Left lung (tissue), 10 donors: Measurements from ENCODE around the gene LGALS9. TPM values are rescaled to one million over a fixed set of nuclear protein-coding genes. Genes with fewer than 3 reads are reported as not detected.
"Not testable (repeated sequence)": the region's sequence is repeated elsewhere in the genome, so short reads cannot be mapped to it uniquely, and the experiment has no call there.

Experiments
- ATAC-seq: fragments of 200-7000 bp; cut with Tn5 transposase; one replicate; pipeline ENCODE4 v1.9.1; 2020; ENCODE audit warnings: moderate library complexity
- DNase-seq, 4 donors: peaks; one replicate each; pipeline ENCODE4 v3.0.0-alpha.2; 2013 to 2020
- H3K27ac ChIP-seq, 2 donors: fragments of 200-600 bp; sonication (generic) in 1 of 2; one replicate each; pipeline versions ENCODE4 v1.5.0 to v1.8.0; 2020 to 2021
- H3K27me3 ChIP-seq, 2 donors: fragments of 200-600 bp; sonication (generic) in 1 of 2; one replicate each; pipeline versions ENCODE4 v1.5.0 to v1.8.0; 2020 to 2021
- H3K36me3 ChIP-seq, 2 donors: fragments of 200-600 bp; sonication (generic) in 1 of 2; one replicate each; pipeline versions ENCODE4 v1.5.0 to v1.8.0; 2020 to 2021
- H3K4me1 ChIP-seq, 2 donors: fragments of 200-600 bp; one replicate each; pipeline ENCODE4 v1.8.0; 2021
- H3K4me3 ChIP-seq, 2 donors: fragments of 200-600 bp; sonication (generic) in 1 of 2; one replicate each; pipeline versions ENCODE4 v1.5.0 to v1.8.0; 2020 to 2021; ENCODE audit warnings: mild to moderate bottlenecking in 1 of 2
- H3K9me3 ChIP-seq, 2 donors: fragments of 200-600 bp; sonication (generic) in 1 of 2; one replicate each; pipeline versions ENCODE4 v1.5.0 to v1.8.0; 2020 to 2021
- intact Hi-C, 2 donors: fragments of 100-400 bp; cut with DNase I; formaldehyde crosslinking; loops; one replicate each; pipeline versions ENCODE4 v1.11.2 to v1.14.2; 2022
- polyA plus RNA-seq, 6 donors: library from polyadenylated mRNA; unstranded; fragments of 120-200 nt; gene quantifications; one replicate each; pipeline ENCODE4 v1.2.1, GENCODE V29; 2013; ENCODE audit not compliant: insufficient read length in 6 of 6
- total RNA-seq, 2 donors: library from RNA; stranded (reverse); fragmentation: NEBNext Ultra II Directional; extraction: Animal tissue kit (Norgen Biotek cat#: 25700); gene quantifications; one replicate each; pipeline ENCODE4 v1.2.1, GENCODE V29; 2021
- TF ChIP-seq, protein P1 (sequence below), 2 donors: fragments of 200-600 bp; sonication (generic) in 1 of 2; IDR thresholded peaks; one replicate each; pipeline versions ENCODE4 v1.5.0 to v1.8.0; 2021; ENCODE audit warnings: antibody characterized with exemption in 2 of 2
- donor health status: DM: no; HTN: yes; CAD: no.
- donor health status: DM: no; HTN: no; CAD: no.

The LGALS9 gene
- total and polyA plus RNA-seq, 8 donors, result 18.1 to 149 (median 23.4) TPM

GRCh38 chr17:27674335-27674734 is 43.3 kb downstream of the LGALS9 start:
- Histone ChIP-seq H3K4me3 (no peak overlapping the region), H3K4me1 (no peaks in the 10 kb centered on the region), H3K27ac (no peak overlapping the region), H3K27me3 (no peaks in the 10 kb centered on the region), H3K9me3 (no peaks in the 10 kb centered on the region), H3K36me3 (no peaks in the 10 kb centered on the region)
- ATAC-seq (no peak), DNase-seq (no peak)
- intact Hi-C loops, result no loop called here
- TF ChIP-seq, protein P1, sequence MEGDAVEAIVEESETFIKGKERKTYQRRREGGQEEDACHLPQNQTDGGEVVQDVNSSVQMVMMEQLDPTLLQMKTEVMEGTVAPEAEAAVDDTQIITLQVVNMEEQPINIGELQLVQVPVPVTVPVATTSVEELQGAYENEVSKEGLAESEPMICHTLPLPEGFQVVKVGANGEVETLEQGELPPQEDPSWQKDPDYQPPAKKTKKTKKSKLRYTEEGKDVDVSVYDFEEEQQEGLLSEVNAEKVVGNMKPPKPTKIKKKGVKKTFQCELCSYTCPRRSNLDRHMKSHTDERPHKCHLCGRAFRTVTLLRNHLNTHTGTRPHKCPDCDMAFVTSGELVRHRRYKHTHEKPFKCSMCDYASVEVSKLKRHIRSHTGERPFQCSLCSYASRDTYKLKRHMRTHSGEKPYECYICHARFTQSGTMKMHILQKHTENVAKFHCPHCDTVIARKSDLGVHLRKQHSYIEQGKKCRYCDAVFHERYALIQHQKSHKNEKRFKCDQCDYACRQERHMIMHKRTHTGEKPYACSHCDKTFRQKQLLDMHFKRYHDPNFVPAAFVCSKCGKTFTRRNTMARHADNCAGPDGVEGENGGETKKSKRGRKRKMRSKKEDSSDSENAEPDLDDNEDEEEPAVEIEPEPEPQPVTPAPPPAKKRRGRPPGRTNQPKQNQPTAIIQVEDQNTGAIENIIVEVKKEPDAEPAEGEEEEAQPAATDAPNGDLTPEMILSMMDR (IDR thresholded peaks at IDR 0.05), result no peak

DNA sequence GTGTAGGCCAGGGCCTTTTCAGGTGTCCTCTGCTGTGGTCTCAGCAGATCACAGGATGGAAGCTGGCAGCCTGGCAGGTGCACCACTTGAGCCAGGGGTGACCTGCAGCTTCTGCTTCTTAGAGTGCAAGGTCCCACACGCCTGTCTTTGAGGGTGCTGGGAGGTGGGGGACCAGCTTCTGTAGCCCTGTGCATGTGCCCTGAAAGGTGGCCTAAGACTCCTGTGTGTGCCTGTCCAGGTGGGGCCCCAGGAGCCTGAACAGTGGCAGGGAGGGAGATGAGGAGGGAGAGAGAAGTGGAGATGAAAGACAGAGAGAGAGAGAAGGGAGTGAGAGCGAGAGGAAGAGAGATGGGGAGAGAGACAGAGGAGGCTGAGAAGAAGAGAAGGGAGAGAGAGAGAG is 46.2 kb downstream of the LGALS9 start:
- TF ChIP-seq, protein P1 (IDR thresholded peaks at IDR 0.05), result no peak
- H3K9me3 ChIP-seq, result no peaks in the 10 kb centered on the region
- no peak overlapping the region for H3K27ac ChIP-seq
- intact Hi-C loops, result no loop called here
- DNase-seq, result no peak
- H3K27me3 ChIP-seq, result no peaks in the 10 kb centered on the region
- no peaks in the 10 kb centered on the region for H3K36me3 ChIP-seq
- no peak for ATAC-seq
- H3K4me1 ChIP-seq, result no peaks in the 10 kb centered on the region
- no peak overlapping the region for H3K4me3 ChIP-seq

- H3K27ac ChIP-seq, H3K36me3 ChIP-seq, H3K4me1 ChIP-seq, H3K27me3 ChIP-seq, intact Hi-C loops, DNase-seq, H3K4me3 ChIP-seq, ATAC-seq: not testable (repeated sequence)
- peaks cover 0 to 16% of the 10 kb centered on the region in 2 donors for H3K9me3 ChIP-seq
Observed at GRCh38 chr17:27686322-27686721, 55.3 kb downstream of the LGALS9 start.

DNA sequence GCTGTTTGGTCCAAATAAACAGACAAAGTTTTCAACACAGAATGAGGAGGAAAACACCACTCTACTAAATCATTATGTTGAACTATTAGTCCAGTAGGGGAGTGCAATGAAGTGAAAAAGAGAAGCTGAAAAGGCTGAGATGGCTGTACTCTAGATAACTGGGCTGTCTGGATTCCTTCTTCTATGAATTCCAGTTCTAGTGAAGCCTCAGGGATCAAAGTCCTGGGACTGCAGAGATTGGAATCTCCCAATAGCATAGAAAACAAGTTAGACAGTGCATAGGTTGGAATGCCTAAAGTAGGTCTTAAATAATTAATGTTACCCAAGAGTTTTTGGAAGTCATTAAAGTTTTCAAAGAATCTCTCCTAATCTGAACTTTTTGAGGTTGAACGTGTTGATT is 59.9 kb downstream of the LGALS9 start:
- ATAC-seq (no peak), DNase-seq (no peak)
- no peaks in the 10 kb centered on the region for H3K27me3 ChIP-seq
- H3K36me3 ChIP-seq, result no peaks in the 10 kb centered on the region
- no peak overlapping the region for H3K4me3 ChIP-seq
- no peaks in the 10 kb centered on the region for H3K4me1 ChIP-seq
- TF ChIP-seq, protein P1 (IDR thresholded peaks at IDR 0.05), result no peak
- H3K9me3 ChIP-seq, result peaks cover 0 to 32% of the 10 kb centered on the region in 2 donors
- intact Hi-C loops, result no loop called here
- no peak overlapping the region for H3K27ac ChIP-seq

DNA sequence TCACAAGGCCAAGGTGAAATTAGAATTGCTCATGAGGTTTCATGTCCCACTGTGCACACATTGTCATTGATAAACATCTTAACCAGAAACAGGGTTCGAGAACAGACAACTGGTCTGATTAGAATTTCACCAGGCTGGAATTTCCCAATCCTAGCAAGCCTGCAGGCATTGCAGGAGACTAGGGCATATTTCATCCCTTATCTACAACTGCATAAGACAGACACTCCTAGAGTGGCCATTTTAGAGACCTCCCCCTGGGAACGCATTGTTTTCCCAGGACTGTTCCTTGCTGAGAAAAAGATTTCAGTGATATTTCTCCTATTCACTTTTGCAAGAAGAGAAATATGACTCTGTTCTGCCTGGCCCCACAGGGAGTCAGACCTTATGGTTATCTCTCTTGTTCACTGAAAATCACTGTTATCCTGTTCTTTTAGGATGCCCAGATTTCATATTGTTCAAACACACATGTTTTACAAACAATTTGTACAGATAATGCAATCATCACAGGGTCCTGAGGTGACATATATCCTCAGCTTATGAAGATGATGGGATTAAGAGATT is 64.3 kb downstream of the LGALS9 start:
- H3K4me1 ChIP-seq, DNase-seq, ATAC-seq, H3K36me3 ChIP-seq, H3K27ac ChIP-seq, intact Hi-C loops, H3K4me3 ChIP-seq, H3K27me3 ChIP-seq: not testable (repeated sequence)
- H3K9me3 ChIP-seq, result peaks cover 0 to 37% of the 10 kb centered on the region in 2 donors

Other genes with a start within 250 kb of the LGALS9 start
- 10 to 100 TPM; 35.0 to 47.5 TPM for gene KSR1, start 174.7 kb upstream of the LGALS9 start, total RNA-seq
- gene KSR1, start 174.7 kb upstream of the LGALS9 start, polyA plus RNA-seq, result 10 to 100 TPM; 55.2 to 70.0 (median 64.7) TPM
- under 1 TPM; 0.34 to 0.70 TPM for gene NOS2, start 169.3 kb downstream of the LGALS9 start, total RNA-seq
- gene NOS2, start 169.3 kb downstream of the LGALS9 start, polyA plus RNA-seq, result 1 to 10 TPM; 1.2 to 2.3 (median 2.0) TPM